CD14-positive monocyte (primary cell): ENCODE results near the gene L3MBTL3. TPM values are rescaled to one million over a fixed set of nuclear protein-coding genes. Genes with fewer than 3 reads are reported as not detected.

Experiments
- DNase-seq, 3 donors: peaks; one replicate each; pipeline ENCODE4 v3.0.0-alpha.2; 2011 to 2022
- H2AFZ ChIP-seq: 2 replicates; pipeline ENCODE4 v1.6.0; 2012; ENCODE audit warnings: mild to moderate bottlenecking, low read depth, low read length, inconsistent platforms; ENCODE audit not compliant: insufficient read depth, poor library complexity, severe bottlenecking
- H3K27ac ChIP-seq, 2 donors: 1 replicate in 1 of 2; 2 replicates in 1 of 2; pipeline ENCODE4 v1.5.1; 2012 to 2013; ENCODE audit warnings: low read length in 2 of 2, control low read depth in 1 of 2, inconsistent platforms in 1 of 2, low read depth in 1 of 2, mild to moderate bottlenecking in 1 of 2
- H3K27me3 ChIP-seq, 2 donors: one replicate each; pipeline versions ENCODE4 v1.6.0 to v1.6.1; 2011 to 2013; ENCODE audit warnings: low read length in 2 of 2; ENCODE audit not compliant: control insufficient read depth in 2 of 2, insufficient read depth in 2 of 2
- H3K36me3 ChIP-seq, 2 donors: replicated peaks in 1 of 2; 1 replicate in 1 of 2; 2 replicates in 1 of 2; pipeline versions ENCODE4 v1.5.1 to v1.6.1; 2012 to 2013; ENCODE audit warnings: low read length in 2 of 2, control low read depth in 1 of 2, inconsistent platforms in 1 of 2, mild to moderate bottlenecking in 1 of 2; ENCODE audit not compliant: insufficient read depth in 2 of 2, control insufficient read depth in 1 of 2
- H3K4me1 ChIP-seq, 2 donors: 1 replicate in 1 of 2; 2 replicates in 1 of 2; pipeline versions ENCODE4 v1.5.1 to v1.6.1; 2012 to 2013; ENCODE audit warnings: low read length in 2 of 2, control low read depth in 1 of 2, inconsistent platforms in 1 of 2, mild to moderate bottlenecking in 1 of 2, moderate library complexity in 1 of 2; ENCODE audit not compliant: insufficient read depth in 2 of 2, control insufficient read depth in 1 of 2
- H3K4me2 ChIP-seq: replicated peaks from 2 replicates; pipeline ENCODE3; 2012; ENCODE audit warnings: low read length, moderate library complexity, mild to moderate bottlenecking; ENCODE audit not compliant: poor library complexity, severe bottlenecking; ENCODE audit errors: extremely low read depth
- H3K4me3 ChIP-seq, 3 experiments: fragments of 200-600 bp in 1 of 3; sonication (generic) in 1 of 3; replicated peaks in 1 of 3; 1 replicate in 2 of 3; 2 replicates in 1 of 3; pipeline ENCODE4 v1.5.1; 2011 to 2013; ENCODE audit warnings: low read length in 3 of 3, mild to moderate bottlenecking in 3 of 3, control low read depth in 2 of 3, low read depth in 2 of 3, inconsistent platforms in 1 of 3, moderate library complexity in 1 of 3
- H3K79me2 ChIP-seq: 2 replicates; pipeline ENCODE4 v1.6.0; 2012; ENCODE audit warnings: mild to moderate bottlenecking, control low read depth, inconsistent platforms, low read length, moderate library complexity; ENCODE audit not compliant: insufficient read depth
- H3K9ac ChIP-seq: 2 replicates; pipeline ENCODE4 v1.6.0; 2017; ENCODE audit warnings: low read length, mild to moderate bottlenecking; ENCODE audit not compliant: insufficient read depth, poor library complexity, severe bottlenecking
- H3K9me3 ChIP-seq, 2 donors: replicated peaks in 1 of 2; 1 replicate in 1 of 2; 2 replicates in 1 of 2; pipeline versions ENCODE4 v1.5.1 to v1.6.1; 2012 to 2013; ENCODE audit warnings: low read length in 2 of 2, control low read depth in 1 of 2; ENCODE audit not compliant: control insufficient read depth in 1 of 2, insufficient read depth in 1 of 2
- H4K20me1 ChIP-seq: 2 replicates; pipeline ENCODE4 v1.6.0; 2012; ENCODE audit warnings: mild to moderate bottlenecking, low read length, control low read depth, moderate library complexity; ENCODE audit not compliant: insufficient read depth
- H3K27ac Mint-ChIP-seq, 7 donors: one replicate each; pipeline ENCODE4 v1.8.0; 2020; ENCODE audit warnings: mild to moderate bottlenecking in 7 of 7, mixed read lengths in 7 of 7, moderate library complexity in 6 of 7, inconsistent platforms in 2 of 7
- H3K27me3 Mint-ChIP-seq, 3 donors: one replicate each; pipeline ENCODE4 v1.8.0; 2021 to 2022; ENCODE audit warnings: low read depth in 3 of 3, mild to moderate bottlenecking in 3 of 3, mixed read lengths in 3 of 3, moderate library complexity in 3 of 3, inconsistent platforms in 1 of 3
- H3K36me3 Mint-ChIP-seq, 2 donors: one replicate each; pipeline ENCODE4 v1.8.0; 2020; ENCODE audit warnings: mixed read lengths in 2 of 2, inconsistent platforms in 1 of 2, mild to moderate bottlenecking in 1 of 2
- H3K4me1 Mint-ChIP-seq: one replicate; pipeline ENCODE4 v1.8.0; 2020; ENCODE audit warnings: mild to moderate bottlenecking, mixed read lengths
- H3K4me3 Mint-ChIP-seq, 2 donors: one replicate each; pipeline ENCODE4 v1.8.0; 2020; ENCODE audit warnings: mild to moderate bottlenecking in 2 of 2, mixed read lengths in 2 of 2, moderate library complexity in 1 of 2
- H3K9me3 Mint-ChIP-seq, 7 donors: one replicate each; pipeline ENCODE4 v1.8.0; 2020 to 2022; ENCODE audit warnings: mixed read lengths in 7 of 7, mild to moderate bottlenecking in 6 of 7, moderate library complexity in 6 of 7, inconsistent platforms in 2 of 7
- WGBS: methylation state at CpG from one replicate; pipeline ENCODE4 v1.1.5; 2013; ENCODE audit warnings: missing lambda C conversion rate; ENCODE audit not compliant: insufficient coverage; 5-methylcytosine and 5-hydroxymethylcytosine counted together
- intact Hi-C, 2 donors: fragments of 100-400 bp; cut with micrococcal nuclease; formaldehyde crosslinking; loops; one replicate each; pipeline versions ENCODE4 v1.15.0 to v1.15.1; 2023
- polyA plus RNA-seq, 3 donors: library from polyadenylated mRNA; depleted of rRNA in 1 of 3; unstranded in 2 of 3; stranded (reverse) in 1 of 3; fragments of 300-500 nt in 2 of 3; fragments of >200 nt in 1 of 3; fragmentation: Illumina TruSeq in 2 of 3; gene quantifications; 1 replicate in 2 of 3; 2 replicates in 1 of 3; pipeline ENCODE4 v1.2.3, GENCODE V29; 2012 to 2021
- TF ChIP-seq, protein P1 (sequence below): fragments of 200-600 bp; IDR thresholded peaks from one replicate; pipeline ENCODE4 v1.8.0; 2022; ENCODE audit warnings: antibody characterized with exemption, mild to moderate bottlenecking

Gene L3MBTL3
- polyA plus RNA-seq, 3 donors: 2.1 to 8.0 (median 3.7) TPM

DNA sequence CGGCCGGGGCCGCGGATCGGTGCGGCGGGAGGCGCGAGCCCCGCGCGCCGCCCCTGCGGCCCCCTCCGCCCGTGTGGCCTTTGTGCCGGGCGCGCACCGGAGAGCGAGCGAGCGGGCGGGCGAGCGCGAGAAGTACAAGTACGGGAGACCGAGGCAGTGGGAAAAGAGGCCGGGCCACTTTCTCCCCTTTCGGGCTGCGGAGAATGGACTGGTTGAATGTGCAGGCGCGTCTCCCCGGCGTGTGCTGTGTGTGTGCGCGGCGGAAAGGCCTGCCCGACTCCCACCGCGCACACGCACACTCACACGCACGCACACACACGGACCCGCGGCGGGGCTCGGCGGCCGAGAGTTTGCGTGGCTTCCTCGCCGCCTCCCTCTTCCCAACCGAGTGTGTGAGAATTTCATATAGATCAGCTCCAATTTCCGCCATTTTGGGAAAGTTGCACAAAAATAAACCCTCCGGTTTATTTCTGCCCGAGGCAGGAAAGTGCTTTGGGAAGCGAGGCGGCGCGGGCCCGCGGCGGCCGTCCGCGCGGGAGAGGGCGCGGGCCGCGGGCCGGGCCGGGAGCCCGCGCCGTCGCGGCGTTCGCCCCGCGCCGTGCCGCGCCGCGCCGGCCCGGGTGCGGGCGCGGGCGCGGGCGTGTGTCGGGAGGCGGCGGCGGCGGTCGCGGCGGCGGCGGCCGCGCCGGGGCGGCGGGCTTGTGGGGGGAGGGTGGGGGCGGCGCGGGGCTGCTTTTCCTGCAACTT is 1.1 kb downstream of the L3MBTL3 start:
- peak overlapping the region; percentile 91 to 92 for H3K4me3 Mint-ChIP-seq
- Histone ChIP-seq H3K27ac (peak overlapping the region; percentile 63 to 91), H2AFZ (peak overlapping the region; percentile 86), H3K4me2 (peak overlapping the region; percentile 95), H3K4me3 (peak overlapping the region; percentile 91 to 99 (median 97)), H3K27me3 (no peaks in the 10 kb centered on the region), H3K9me3 (no peaks in the 10 kb centered on the region), H3K36me3 (peaks cover 0 to 2% of the 10 kb centered on the region in 2 donors), H3K9ac (peak overlapping the region; percentile 81), H4K20me1 (peaks cover 6% of the 10 kb centered on the region), H3K4me1 (peaks cover 7 to 11% of the 10 kb centered on the region in 2 donors), H3K79me2 (peaks cover 8% of the 10 kb centered on the region)
- H3K9me3 Mint-ChIP-seq: peaks cover 0 to 2% (median 0%) of the 10 kb centered on the region in 7 donors
- DNase-seq: peak in 2 of 3 donors; percentile 8 to 39
- WGBS: 0% methylated on average over 77 of the region's 116 CpGs
- peaks cover 8% of the 10 kb centered on the region for H3K4me1 Mint-ChIP-seq
- intact Hi-C loops: loop anchor here (5.0 to 10.0 kb wide), 3 partner anchors 127 to 422 kb away; no protein-coding TSS in a partner anchor
- H3K27ac Mint-ChIP-seq: peak overlapping the region; percentile 57 to 93 (median 79)
- TF ChIP-seq, protein P1, sequence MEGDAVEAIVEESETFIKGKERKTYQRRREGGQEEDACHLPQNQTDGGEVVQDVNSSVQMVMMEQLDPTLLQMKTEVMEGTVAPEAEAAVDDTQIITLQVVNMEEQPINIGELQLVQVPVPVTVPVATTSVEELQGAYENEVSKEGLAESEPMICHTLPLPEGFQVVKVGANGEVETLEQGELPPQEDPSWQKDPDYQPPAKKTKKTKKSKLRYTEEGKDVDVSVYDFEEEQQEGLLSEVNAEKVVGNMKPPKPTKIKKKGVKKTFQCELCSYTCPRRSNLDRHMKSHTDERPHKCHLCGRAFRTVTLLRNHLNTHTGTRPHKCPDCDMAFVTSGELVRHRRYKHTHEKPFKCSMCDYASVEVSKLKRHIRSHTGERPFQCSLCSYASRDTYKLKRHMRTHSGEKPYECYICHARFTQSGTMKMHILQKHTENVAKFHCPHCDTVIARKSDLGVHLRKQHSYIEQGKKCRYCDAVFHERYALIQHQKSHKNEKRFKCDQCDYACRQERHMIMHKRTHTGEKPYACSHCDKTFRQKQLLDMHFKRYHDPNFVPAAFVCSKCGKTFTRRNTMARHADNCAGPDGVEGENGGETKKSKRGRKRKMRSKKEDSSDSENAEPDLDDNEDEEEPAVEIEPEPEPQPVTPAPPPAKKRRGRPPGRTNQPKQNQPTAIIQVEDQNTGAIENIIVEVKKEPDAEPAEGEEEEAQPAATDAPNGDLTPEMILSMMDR: no peak
- H3K27me3 Mint-ChIP-seq: peaks cover 0 to 2% (median 1%) of the 10 kb centered on the region in 3 donors
- peaks cover 14 to 15% of the 10 kb centered on the region in 2 donors for H3K36me3 Mint-ChIP-seq

DNA sequence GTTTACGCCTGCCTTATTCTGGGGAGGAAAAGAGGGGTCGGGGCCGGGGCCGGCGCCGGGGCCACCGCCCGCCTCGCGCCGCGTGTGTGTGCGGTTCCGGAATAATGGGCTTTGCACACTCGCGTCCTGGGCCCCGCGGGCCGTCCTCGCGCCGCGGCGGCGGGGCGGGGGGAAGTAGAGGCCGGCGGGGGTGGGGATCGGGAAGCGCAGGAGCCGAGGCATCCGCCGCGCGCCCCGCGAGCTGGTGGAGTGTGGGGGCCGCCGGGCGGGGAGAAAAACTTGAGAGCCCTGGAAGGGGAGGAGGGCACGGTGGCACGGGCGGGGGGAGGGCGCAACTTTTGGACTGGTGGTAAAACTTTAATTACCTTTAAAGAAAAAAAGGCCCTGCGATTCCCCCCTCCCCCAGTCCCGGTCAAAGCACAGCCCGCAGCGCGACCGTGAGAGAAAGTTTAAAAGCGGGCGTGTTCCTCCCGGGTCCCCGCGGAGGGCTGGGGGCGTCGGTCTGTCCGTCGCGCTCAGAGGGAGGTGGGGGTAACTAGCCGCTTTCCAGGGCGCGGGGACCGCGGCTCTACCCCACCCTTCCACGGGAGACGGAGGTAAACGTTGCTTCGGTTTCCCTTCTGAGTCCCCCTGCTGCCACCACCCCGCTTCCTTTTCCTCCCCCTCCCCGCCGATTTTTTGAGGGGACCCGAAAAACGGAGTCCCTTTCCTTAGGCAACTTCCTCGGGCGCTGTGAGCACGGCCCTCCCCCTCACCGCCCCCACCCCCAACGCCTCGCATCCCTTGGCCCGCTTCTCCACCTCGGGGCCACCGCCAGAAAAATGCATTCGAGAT is 1.9 kb downstream of the L3MBTL3 start:
- peaks cover 3 to 9% of the 10 kb centered on the region in 2 donors for H3K36me3 ChIP-seq
- H3K27me3 ChIP-seq: no peaks in the 10 kb centered on the region
- H3K27me3 Mint-ChIP-seq: peaks cover 0 to 2% (median 0%) of the 10 kb centered on the region in 3 donors
- H3K36me3 Mint-ChIP-seq: peaks cover 20 to 22% of the 10 kb centered on the region in 2 donors
- peaks cover 0 to 2% (median 0%) of the 10 kb centered on the region in 7 donors for H3K9me3 Mint-ChIP-seq
- peak overlapping the region; percentile 81 for H2AFZ ChIP-seq
- under 1% methylated on average over 22 of the region's 84 CpGs for WGBS
- DNase-seq: peak; percentile 8 to 39 (median 25)
- H3K9me3 ChIP-seq: no peaks in the 10 kb centered on the region
- H3K9ac ChIP-seq: peak overlapping the region; percentile 74
- peaks cover 8% of the 10 kb centered on the region for H3K4me1 Mint-ChIP-seq
- peak overlapping the region; percentile 74 to 90 for H3K27ac ChIP-seq
- H3K4me2 ChIP-seq: peak overlapping the region; percentile 95
- peaks cover 8% of the 10 kb centered on the region for H3K79me2 ChIP-seq
- H3K27ac Mint-ChIP-seq: peak overlapping the region; percentile 76 to 91 (median 87)
- peak overlapping the region; percentile 80 to 91 (median 89) for H3K4me3 ChIP-seq
- TF ChIP-seq, protein P1: no peak
- peaks cover 7 to 11% of the 10 kb centered on the region in 2 donors for H3K4me1 ChIP-seq
- intact Hi-C loops: loop anchor here (5.0 to 10.0 kb wide), 3 partner anchors 128 to 423 kb away; no protein-coding TSS in a partner anchor
- H4K20me1 ChIP-seq: peaks cover 11% of the 10 kb centered on the region
- peak overlapping the region; percentile 90 to 92 for H3K4me3 Mint-ChIP-seq
